Osteocyte (in vitro differentiated cells): ENCODE measurements around the gene KRTAP10-10. TPM values are rescaled to one million over a fixed set of nuclear protein-coding genes. Genes with fewer than 3 reads are reported as not detected.
"Not testable (repeated sequence)": the region's sequence is repeated elsewhere in the genome, so short reads cannot be mapped to it uniquely, and the experiment has no call there.

Source experiments
- DNase-seq: peaks from one replicate; pipeline ENCODE4 v3.0.0; 2021; ENCODE audit warnings: mixed read lengths; ENCODE audit not compliant: unreplicated experiment; ENCODE audit errors: extremely low spot score
- H3K27ac Mint-ChIP-seq: one replicate; pipeline ENCODE4 v1.8.0; 2021; ENCODE audit warnings: mild to moderate bottlenecking, mixed read lengths; ENCODE audit not compliant: unreplicated experiment
- H3K27me3 Mint-ChIP-seq: one replicate; pipeline ENCODE4 v1.8.0; 2021; ENCODE audit warnings: mixed read lengths; ENCODE audit not compliant: unreplicated experiment
- H3K36me3 Mint-ChIP-seq: one replicate; pipeline ENCODE4 v1.8.0; 2021; ENCODE audit warnings: mixed read lengths; ENCODE audit not compliant: unreplicated experiment
- H3K4me1 Mint-ChIP-seq: one replicate; pipeline ENCODE4 v1.8.0; 2021; ENCODE audit warnings: mixed read lengths; ENCODE audit not compliant: unreplicated experiment
- H3K4me3 Mint-ChIP-seq: one replicate; pipeline ENCODE4 v1.8.0; 2021; ENCODE audit warnings: mild to moderate bottlenecking, moderate library complexity, mixed read lengths; ENCODE audit not compliant: unreplicated experiment
- H3K9me3 Mint-ChIP-seq: one replicate; pipeline ENCODE4 v1.8.0; 2021; ENCODE audit warnings: mixed read lengths; ENCODE audit not compliant: unreplicated experiment
- CTCF ChIP-seq: fragments of 200-600 bp; sonication (generic); IDR thresholded peaks from 2 replicates; pipeline ENCODE4 v1.5.0; 2021; ENCODE audit warnings: antibody characterized with exemption, mild to moderate bottlenecking, moderate library complexity
- total RNA-seq: library from RNA; stranded (reverse); gene quantifications from 2 replicates; pipeline ENCODE4 v1.2.1, GENCODE V29; 2021

Gene KRTAP10-10
- total RNA-seq, 1 donor from 2014 or later: not detected

DNA sequence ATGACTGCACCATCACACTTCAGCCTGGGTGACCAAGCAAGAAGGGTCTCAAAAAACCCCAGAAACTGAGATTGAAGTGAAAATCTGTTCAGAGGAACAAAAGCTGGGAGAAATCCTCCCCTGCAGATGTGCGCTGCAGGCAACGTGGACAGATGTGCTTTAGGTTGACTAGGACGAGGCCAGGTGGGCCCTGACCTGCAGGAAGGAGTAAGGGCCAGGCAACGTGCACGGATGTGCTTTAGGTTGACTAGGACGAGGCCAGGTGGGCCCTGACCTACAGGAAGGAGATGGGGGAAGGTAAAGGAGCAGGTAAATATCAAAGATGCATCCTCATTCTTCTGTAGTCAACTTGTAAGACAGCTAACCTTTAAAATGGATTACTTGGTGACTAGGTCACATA, 47.3 kb downstream of the KRTAP10-10 start:
- H3K36me3 Mint-ChIP-seq: no peaks in the 10 kb centered on the region
- H3K4me1 Mint-ChIP-seq: peaks cover 15% of the 10 kb centered on the region
- peaks cover 77% of the 10 kb centered on the region for H3K27me3 Mint-ChIP-seq
- peak; percentile 34 for DNase-seq
- no peaks in the 10 kb centered on the region for H3K9me3 Mint-ChIP-seq
- H3K4me3 Mint-ChIP-seq: no peak overlapping the region
- H3K27ac Mint-ChIP-seq: no peak overlapping the region
- TF ChIP-seq CTCF: no peak

- Mint-ChIP-seq H3K4me1 (peaks cover 15% of the 10 kb centered on the region), H3K27me3 (peaks cover 76% of the 10 kb centered on the region)
- H3K4me3 Mint-ChIP-seq: not testable (repeated sequence)
These were observed 47.9 kb downstream of the KRTAP10-10 start for GRCh38 chr21:44685050-44685449.

GRCh38 chr21:44686000-44686781, 49.0 kb downstream of the KRTAP10-10 start:
- no peak overlapping the region for H3K4me3 Mint-ChIP-seq
- DNase-seq: peak; percentile 76
- no peaks in the 10 kb centered on the region for H3K9me3 Mint-ChIP-seq
- H3K4me1 Mint-ChIP-seq: peaks cover 15% of the 10 kb centered on the region
- peaks cover 76% of the 10 kb centered on the region for H3K27me3 Mint-ChIP-seq
- no peak for TF ChIP-seq CTCF
- no peak overlapping the region for H3K27ac Mint-ChIP-seq
- no peaks in the 10 kb centered on the region for H3K36me3 Mint-ChIP-seq

More at GRCh38 chr21:44685050-44685449, 47.9 kb downstream of the KRTAP10-10 start:
- not testable (repeated sequence) for H3K9me3 Mint-ChIP-seq, H3K27ac Mint-ChIP-seq, H3K36me3 Mint-ChIP-seq
- DNase-seq: peak; percentile 67

DNA sequence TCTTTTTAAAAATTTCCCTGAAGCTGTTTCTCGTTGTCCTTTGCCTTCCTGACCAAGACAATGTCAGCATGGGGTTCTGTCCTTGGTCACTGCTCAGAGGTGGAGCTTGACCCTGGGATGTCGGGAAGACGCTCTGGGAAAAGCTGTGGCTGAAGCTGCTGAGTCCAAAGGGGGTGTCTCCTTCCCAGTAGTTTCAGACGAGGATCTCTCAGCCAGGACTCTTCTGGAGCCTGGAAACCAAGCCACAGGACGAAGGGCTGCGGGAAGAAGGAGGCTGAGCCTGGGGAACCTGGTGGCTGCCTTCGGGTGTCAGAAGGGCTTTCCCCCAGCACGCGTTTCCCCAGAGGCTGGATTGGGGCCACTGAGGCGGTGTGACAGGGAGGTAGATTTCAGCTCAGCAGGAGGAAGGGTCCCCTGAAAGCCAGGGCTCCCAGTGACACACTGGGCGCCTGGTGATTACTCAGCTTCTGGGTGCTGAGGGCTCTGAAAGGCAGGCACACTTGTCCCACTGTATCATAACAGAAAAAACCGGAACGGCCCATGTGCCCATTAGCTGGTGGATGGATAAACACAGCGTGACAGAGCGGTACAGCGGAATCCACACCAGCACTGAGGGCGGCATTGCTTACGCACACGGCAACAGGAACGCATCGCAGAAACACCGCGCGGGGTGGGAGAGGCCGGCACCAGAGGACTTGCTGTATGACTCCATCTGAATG, 49.8 kb downstream of the KRTAP10-10 start:
- Mint-ChIP-seq H3K9me3 (no peaks in the 10 kb centered on the region), H3K27me3 (peaks cover 78% of the 10 kb centered on the region), H3K4me1 (peaks cover 15% of the 10 kb centered on the region), H3K27ac (no peak overlapping the region), H3K4me3 (no peak overlapping the region), H3K36me3 (no peaks in the 10 kb centered on the region)
- TF ChIP-seq CTCF: no peak
- DNase-seq: peak; percentile 79

DNA sequence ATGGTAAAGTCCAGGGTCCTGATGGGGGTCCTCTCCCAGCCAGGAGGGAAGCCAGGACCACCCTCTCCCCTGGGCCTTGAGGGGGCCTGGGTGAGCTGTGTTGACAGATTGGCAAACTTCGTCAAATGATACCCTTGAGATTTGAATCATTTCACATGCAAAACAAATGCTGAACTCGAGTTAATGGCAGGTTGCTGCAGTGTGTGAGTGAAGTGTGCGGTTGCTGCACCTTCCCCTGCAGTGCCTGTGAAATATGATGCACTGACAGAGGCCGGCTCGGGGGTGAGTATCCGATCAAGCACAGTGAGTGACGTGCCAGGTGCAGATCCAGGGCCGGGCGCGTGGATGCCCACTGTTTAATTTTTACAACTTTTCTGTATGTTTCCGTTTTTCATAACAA, 50.5 kb downstream of the KRTAP10-10 start:
- TF ChIP-seq CTCF: no peak
- Mint-ChIP-seq H3K27me3 (peaks cover 72% of the 10 kb centered on the region), H3K27ac (no peak overlapping the region), H3K9me3 (peaks cover 5% of the 10 kb centered on the region), H3K36me3 (peaks cover under 1% of the 10 kb centered on the region), H3K4me1 (peaks cover 15% of the 10 kb centered on the region), H3K4me3 (no peak overlapping the region)
- peak; percentile 62 for DNase-seq

Other genes with a start within 250 kb of the KRTAP10-10 start
- 4.0 and 4.2 TPM in 2 replicates for gene LRRC3, start 181.8 kb upstream of the KRTAP10-10 start, total RNA-seq
- not detected in 2 replicates for gene KRTAP10-1, start 97.2 kb upstream of the KRTAP10-10 start, total RNA-seq
- gene KRTAP10-2, start 85.9 kb upstream of the KRTAP10-10 start, total RNA-seq: not detected in 2 replicates
- not detected in 2 replicates for gene KRTAP10-3, start 78.6 kb upstream of the KRTAP10-10 start, total RNA-seq
- gene KRTAP10-4, start 63.6 kb upstream of the KRTAP10-10 start, total RNA-seq: not detected in 2 replicates
- not detected in 2 replicates for gene KRTAP10-5, start 56.8 kb upstream of the KRTAP10-10 start, total RNA-seq
- not detected in 2 replicates for gene KRTAP10-6, start 44.9 kb upstream of the KRTAP10-10 start, total RNA-seq
- gene KRTAP10-7, start 36.8 kb upstream of the KRTAP10-10 start, total RNA-seq: not detected in 2 replicates
- not detected in 2 replicates for gene KRTAP10-8, start 25.3 kb upstream of the KRTAP10-10 start, total RNA-seq
- gene KRTAP10-9, start 10.3 kb upstream of the KRTAP10-10 start, total RNA-seq: not detected in 2 replicates
- gene KRTAP10-11, start 9.1 kb downstream of the KRTAP10-10 start, total RNA-seq: not detected in 2 replicates
- gene KRTAP12-4, start 17.3 kb downstream of the KRTAP10-10 start, total RNA-seq: not detected in 2 replicates
- gene KRTAP12-3, start 20.6 kb downstream of the KRTAP10-10 start, total RNA-seq: not detected in 2 replicates
- not detected in 2 replicates for gene KRTAP12-2, start 29.6 kb downstream of the KRTAP10-10 start, total RNA-seq
- gene KRTAP12-1, start 44.8 kb downstream of the KRTAP10-10 start, total RNA-seq: not detected in 2 replicates
- gene KRTAP10-12, start 59.8 kb downstream of the KRTAP10-10 start, total RNA-seq: not detected in 2 replicates
- gene TSPEAR, start 74.2 kb downstream of the KRTAP10-10 start, total RNA-seq: not detected in 2 replicates
- 74.7 and 78.7 TPM in 2 replicates for gene UBE2G2, start 164.5 kb downstream of the KRTAP10-10 start, total RNA-seq
- 69.6 and 74.9 TPM in 2 replicates for gene SUMO3, start 180.7 kb downstream of the KRTAP10-10 start, total RNA-seq
- 318 and 328 TPM in 2 replicates for gene PTTG1IP, start 236.3 kb downstream of the KRTAP10-10 start, total RNA-seq